Stimulated activated CD8-positive, alpha-beta memory T cell treated with anti-CD3 and anti-CD28 coated beads, Interleukin-7, amount 100 ng/mL, for 1 hour (primary cell): Measurements from ENCODE around the gene ZNF649.
"Not testable (repeated sequence)": the region's sequence is repeated elsewhere in the genome, so short reads cannot be mapped to it uniquely, and the experiment has no call there.

Experiments
- DNase-seq, 2 donors: peaks; one replicate each; pipeline ENCODE4 v3.0.0-alpha.2; 2020; ENCODE audit warnings: low read depth in 2 of 2

Gene ZNF649

GRCh38 chr19:51904331-51905165, at the start of gene ZNF649:
ZNF649 (minus strand) TSS chr19:51905017; CDS start chr19:51900107, 4,910 bp downstream.
- peak; percentile 45 to 69 for DNase-seq

- no peak for DNase-seq
Measured at GRCh38 chr19:51948975-51949374, 44.2 kb upstream of the ZNF649 start.

GRCh38 chr19:51946602-51947001, 41.8 kb upstream of the ZNF649 start:
- DNase-seq: no peak

- DNase-seq: no peak
Measured at GRCh38 chr19:51944798-51945552, 40.2 kb upstream of the ZNF649 start.

GRCh38 chr19:51938936-51939335, 34.1 kb upstream of the ZNF649 start:
- DNase-seq: no peak

DNA sequence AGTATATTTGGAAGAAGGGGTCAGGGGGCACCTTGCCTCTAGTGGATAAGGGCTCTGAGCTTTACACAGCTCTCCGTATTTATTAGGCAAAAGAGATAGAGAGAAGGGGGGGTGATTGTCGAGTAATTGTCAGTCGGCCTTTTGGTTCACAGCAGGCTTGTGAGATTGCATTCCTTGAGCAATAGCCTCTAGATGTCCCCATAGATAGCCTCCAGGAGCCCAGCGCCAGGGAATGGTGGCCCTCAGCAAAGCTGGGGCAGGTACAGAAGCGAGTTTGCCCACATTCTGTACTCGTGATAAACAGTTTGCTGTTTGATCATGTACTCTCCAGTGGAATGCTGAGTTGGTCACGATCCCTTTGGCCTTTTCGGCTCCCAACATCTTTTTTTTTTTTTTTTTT, 27.1 kb upstream of the ZNF649 start:
- no peak for DNase-seq

DNA sequence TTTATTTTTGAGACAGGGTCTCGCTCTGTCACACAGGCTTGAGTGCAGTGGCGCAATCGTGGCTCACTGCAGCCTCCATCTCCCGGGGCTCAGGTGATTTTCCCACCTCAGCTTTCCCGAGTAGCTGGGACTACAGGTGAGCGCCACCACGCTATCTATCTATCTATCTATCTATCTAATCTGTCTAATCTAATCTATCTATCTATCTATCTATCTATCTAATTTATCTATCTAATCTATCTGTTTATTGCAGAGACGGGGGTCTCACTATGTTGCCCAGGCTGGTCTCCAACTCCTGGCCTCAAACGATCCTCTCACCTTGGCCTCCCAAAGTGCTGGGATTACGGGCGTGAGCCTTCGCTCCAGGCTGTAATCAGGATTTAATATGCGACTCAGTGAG, 23.0 kb upstream of the ZNF649 start:
- DNase-seq: no peak

DNA sequence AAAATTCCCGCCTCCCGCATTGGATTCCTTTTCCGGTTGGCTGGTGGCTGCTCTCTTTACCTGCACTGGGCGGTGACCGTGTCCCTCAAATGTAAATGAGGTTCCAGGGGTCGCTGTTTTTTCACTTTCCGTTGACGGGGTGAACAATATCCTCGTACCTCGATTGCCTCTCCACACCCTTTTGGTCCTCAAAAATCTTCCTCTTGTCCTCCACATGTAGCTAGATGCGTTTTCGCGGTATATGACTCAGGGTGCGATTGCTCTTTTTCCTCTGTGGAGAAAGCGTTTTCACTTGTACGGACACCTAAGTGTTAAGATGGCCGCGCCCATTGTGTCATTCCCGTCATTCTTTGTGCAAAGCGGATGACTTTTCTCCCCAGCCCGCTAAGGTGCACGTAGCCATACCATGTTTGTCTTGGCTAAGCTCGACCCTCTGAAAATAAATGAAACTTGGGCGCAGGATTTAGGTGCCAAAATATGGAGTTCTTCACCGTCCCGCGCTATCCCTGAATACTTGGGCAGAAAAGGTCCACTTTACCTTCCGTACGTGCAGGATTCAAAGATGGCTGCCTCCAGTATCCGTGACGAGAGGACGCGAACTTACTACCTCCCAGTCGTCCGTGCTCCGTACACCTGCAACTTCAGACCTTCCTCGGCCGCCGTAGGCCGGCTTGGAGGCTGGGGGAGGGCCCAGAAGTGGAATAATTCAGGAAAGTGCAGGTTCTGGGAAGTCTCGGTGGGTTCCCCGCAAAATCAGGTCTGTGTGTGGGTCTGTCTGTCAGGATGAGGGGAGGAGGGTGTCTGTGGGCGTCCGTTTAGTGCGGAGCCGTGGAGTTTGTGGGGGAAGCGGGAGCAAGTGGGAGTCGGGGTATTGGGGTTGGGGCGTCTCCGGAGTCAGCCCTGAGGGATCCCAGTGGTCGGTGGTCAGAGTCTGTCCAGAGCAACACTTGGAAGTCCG, 22.2 kb upstream of the ZNF649 start, which contains the start of gene ZNF613:
Gene ZNF613, plus strand, starts transcription at position 689 of the 958 bp plus-strand sequence. CDS start 8,749 bp downstream, outside the sequence.
- peak; percentile 66 to 80 for DNase-seq

- no peak for DNase-seq
Measured at GRCh38 chr19:51926426-51926783, 21.6 kb upstream of the ZNF649 start.

- DNase-seq: no peak
Measured at GRCh38 chr19:51921949-51922348, 17.1 kb upstream of the ZNF649 start.

DNA sequence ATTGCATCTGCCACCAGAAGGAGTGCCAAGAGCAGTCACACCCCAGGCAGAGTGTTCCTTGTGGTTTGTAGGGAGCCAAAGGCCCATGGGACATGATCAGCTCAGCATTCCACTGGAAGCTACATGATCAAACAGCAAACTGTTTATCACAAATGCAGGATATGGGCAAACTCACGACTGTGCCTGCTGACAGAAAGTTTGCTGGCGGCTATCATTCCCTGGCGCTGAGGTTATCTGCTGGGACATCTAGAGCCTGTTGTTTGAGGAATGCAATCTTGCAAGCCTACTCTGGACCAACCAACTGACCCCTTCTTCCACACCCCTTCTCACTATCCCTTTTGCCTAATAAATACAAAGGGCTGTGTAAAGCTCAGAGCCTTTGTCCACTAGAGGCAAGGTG, 14.8 kb upstream of the ZNF649 start:
- DNase-seq: no peak

DNA sequence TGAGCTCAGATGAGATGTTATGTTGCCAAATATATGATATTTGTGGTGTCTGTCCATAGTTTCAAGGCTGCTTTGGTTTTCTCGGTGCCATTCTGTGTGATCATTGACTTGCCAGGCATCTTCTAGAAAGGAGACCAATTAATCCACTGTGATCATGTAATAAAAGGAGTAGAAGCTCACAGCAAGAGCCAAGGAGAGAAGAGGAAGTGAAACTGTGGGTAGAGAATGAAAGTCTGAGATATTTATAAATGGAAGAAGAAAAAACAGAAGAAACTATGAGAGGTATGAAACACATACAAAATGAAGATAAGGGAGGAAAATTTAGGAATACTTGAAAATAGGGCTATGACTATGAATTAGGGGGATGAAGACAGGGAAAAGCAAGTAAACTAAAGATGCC, 11.3 kb upstream of the ZNF649 start:
- DNase-seq: no peak

DNA sequence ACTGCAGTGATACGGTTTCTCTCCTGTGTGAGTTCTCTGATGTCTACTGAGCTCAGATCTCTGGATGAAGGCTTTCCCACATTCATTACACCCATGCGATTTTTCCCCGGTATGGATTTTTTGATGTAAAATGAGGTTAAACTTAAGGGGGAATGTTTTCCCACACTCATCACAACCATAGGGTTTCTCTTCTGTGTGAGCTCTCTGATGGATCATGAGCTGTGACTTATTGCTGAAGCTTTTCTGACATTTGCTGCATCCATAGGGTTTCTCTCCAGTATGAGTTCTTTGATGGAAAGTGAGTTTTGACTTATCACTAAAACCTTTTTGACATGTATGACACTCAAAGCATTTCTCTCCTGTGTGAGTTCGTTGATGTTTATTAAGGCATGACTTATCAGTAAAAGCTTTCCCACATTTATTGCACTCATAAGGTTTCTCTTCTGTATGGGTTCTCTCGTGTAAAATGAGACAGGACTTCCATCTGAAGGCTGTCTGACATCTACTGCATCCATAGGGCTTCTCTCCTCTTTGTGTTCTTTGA, 10.6 kb upstream of the ZNF649 start:
- DNase-seq: no peak

DNA sequence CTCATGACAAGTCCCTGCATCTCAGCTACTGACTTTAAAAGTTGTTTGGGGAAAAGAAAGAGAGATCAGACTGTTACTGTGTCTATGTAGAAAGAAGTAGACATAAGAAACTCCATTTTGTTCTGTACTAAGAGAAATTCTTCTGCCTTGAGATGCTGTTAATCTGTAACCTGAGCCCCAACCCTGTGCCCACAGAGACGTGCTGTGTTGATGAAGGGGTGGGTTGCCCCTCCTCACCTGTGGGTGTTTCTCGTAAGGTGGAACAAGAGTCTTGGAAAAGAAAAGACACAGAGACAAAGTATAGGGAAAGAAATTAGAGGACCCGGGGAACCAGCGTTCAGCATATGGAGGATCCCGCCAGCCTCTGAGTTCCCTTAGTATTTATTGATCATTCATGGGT, 3.2 kb upstream of the ZNF649 start:
- not testable (repeated sequence) for DNase-seq

DNA sequence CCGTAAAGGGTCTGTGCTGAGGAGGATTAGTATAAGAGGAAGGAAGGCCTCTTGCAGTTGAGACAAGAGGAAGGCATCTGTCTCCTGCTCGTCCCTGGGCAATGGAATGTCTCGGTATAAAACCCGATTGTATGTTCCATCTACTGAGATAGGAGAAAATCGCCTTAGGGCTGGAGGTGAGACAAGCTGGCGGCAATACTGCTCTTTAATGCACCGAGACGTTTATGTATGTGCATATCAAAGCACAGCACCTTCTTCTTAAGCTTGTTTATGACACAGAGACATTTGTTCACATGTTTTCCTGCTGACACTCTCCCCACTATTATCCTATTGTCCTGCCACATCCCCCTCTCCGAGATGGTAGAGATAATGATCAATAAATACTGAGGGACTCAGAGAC, 1.3 kb upstream of the ZNF649 start:
- DNase-seq: not testable (repeated sequence)

- not testable (repeated sequence) for DNase-seq
Measured at GRCh38 chr19:51905639-51906038, 822 bp upstream of the ZNF649 start.

DNA sequence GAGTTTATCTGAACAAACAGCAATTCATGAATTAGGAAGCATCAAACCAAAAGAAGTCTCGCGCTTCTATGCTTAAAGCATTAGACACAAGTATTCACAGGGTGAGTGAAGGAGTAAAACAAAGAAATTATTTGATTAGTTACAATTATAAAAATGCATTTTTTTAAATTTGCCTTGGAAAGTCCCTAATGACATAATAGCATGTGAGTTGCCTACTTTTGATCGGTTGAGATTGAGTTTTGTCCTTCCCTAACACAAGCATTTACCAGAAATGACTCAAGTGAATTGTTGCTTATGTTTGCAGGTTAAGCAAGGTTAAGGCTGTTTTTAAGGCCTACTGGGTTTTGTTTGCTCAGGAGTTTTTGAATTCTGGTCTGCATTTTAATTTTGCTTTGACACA, 389 bp upstream of the ZNF649 start:
- no peak for DNase-seq

GRCh38 chr19:51903192-51903591, 1.6 kb downstream of the ZNF649 start:
- DNase-seq: no peak

GRCh38 chr19:51901860-51902259, 3.0 kb downstream of the ZNF649 start:
- no peak for DNase-seq

- DNase-seq: no peak
Measured at GRCh38 chr19:51891193-51891747, 13.5 kb downstream of the ZNF649 start.

GRCh38 chr19:51889934-51890333, 14.9 kb downstream of the ZNF649 start:
- no peak for DNase-seq
